SK-N-SH treated with all-trans-retinoic acid at 6 μM for 48 hours (cell line): ENCODE data around the gene RPRD1B.

Experiments used
- ATAC-seq: fragments of 200-7000 bp; cut with Tn5 transposase; 3 replicates; pipeline ENCODE4 v1.9.1; 2020; ENCODE audit warnings: mild to moderate bottlenecking, moderate library complexity
- BACH2 ChIP-seq: fragments of 250-450 bp; sonication (Bioruptor Pico); IDR thresholded peaks from 2 replicates; pipeline ENCODE4 v1.9.0; 2021; ENCODE audit warnings: mild to moderate bottlenecking, borderline replicate concordance
- CREB5 ChIP-seq: fragments of 250-450 bp; sonication (Bioruptor Pico); IDR thresholded peaks from 2 replicates; pipeline ENCODE4 v1.5.1; 2020; ENCODE audit warnings: low read depth, mild to moderate bottlenecking, moderate library complexity
- CSDC2 ChIP-seq: fragments of 250-450 bp; sonication (Bioruptor Pico); IDR thresholded peaks from 2 replicates; pipeline ENCODE4 v1.5.0; 2020; ENCODE audit warnings: mild to moderate bottlenecking, moderate library complexity
- CSRNP3 ChIP-seq: fragments of 250-450 bp; sonication (Bioruptor Pico); IDR thresholded peaks from 2 replicates; pipeline ENCODE4 v1.5.1; 2021; ENCODE audit warnings: mild to moderate bottlenecking, moderate library complexity
- ESRRG ChIP-seq: fragments of 250-450 bp; sonication (Bioruptor Pico); IDR thresholded peaks from 2 replicates; pipeline ENCODE4 v1.6.1; 2021; ENCODE audit warnings: mild to moderate bottlenecking
- ISL1 ChIP-seq: fragments of 250-450 bp; sonication (Bioruptor Pico); IDR thresholded peaks from 2 replicates; pipeline ENCODE4 v2.1.2; 2022; ENCODE audit warnings: mild to moderate bottlenecking, moderate library complexity
- OSR1 ChIP-seq: fragments of 250-450 bp; sonication (Bioruptor Pico); IDR thresholded peaks from 2 replicates; pipeline ENCODE4 v1.8.0; 2022; ENCODE audit warnings: moderate library complexity, mild to moderate bottlenecking, inconsistent platforms
- PATZ1 ChIP-seq: fragments of 250-450 bp; sonication (Bioruptor Pico); IDR thresholded peaks from 2 replicates; pipeline ENCODE4 v1.8.0; 2020; ENCODE audit warnings: mild to moderate bottlenecking, moderate library complexity, borderline replicate concordance
- POU6F1 ChIP-seq: fragments of 250-450 bp; sonication (Bioruptor Pico); IDR thresholded peaks from 2 replicates; pipeline ENCODE4 v1.8.0; 2021; ENCODE audit warnings: low read depth, mild to moderate bottlenecking, moderate library complexity, borderline replicate concordance
- PPARA ChIP-seq: fragments of 250-450 bp; sonication (Bioruptor Pico); IDR thresholded peaks from 2 replicates; pipeline ENCODE4 v1.5.0; 2020; ENCODE audit warnings: mild to moderate bottlenecking, borderline replicate concordance
- RARB ChIP-seq: fragments of 250-450 bp; sonication (Bioruptor Pico); IDR thresholded peaks from 2 replicates; pipeline ENCODE4 v1.8.0; 2021; ENCODE audit warnings: mild to moderate bottlenecking, moderate library complexity
- SNAI2 ChIP-seq: fragments of 250-450 bp; sonication (Bioruptor Pico); IDR thresholded peaks from 2 replicates; pipeline ENCODE4 v1.5.0; 2020; ENCODE audit warnings: mild to moderate bottlenecking, moderate library complexity
- TOX ChIP-seq: fragments of 250-450 bp; sonication (Bioruptor Pico); IDR thresholded peaks from 2 replicates; pipeline ENCODE4 v1.8.0; 2021; ENCODE audit warnings: mild to moderate bottlenecking, moderate library complexity, borderline replicate concordance
- TSHZ2 ChIP-seq: fragments of 250-450 bp; sonication (Bioruptor Pico); IDR thresholded peaks from 2 replicates; pipeline ENCODE4 v1.5.0; 2020; ENCODE audit warnings: mild to moderate bottlenecking, moderate library complexity
- ZC3H10 ChIP-seq: fragments of 250-450 bp; sonication (Bioruptor Pico); IDR thresholded peaks from 2 replicates; pipeline ENCODE4 v1.5.1; 2021; ENCODE audit warnings: mild to moderate bottlenecking, moderate library complexity
- ZFP3 ChIP-seq: fragments of 250-450 bp; sonication (Bioruptor Pico); IDR thresholded peaks from 2 replicates; pipeline ENCODE4 v1.5.0; 2020; ENCODE audit warnings: mild to moderate bottlenecking, moderate library complexity
- ZNF70 ChIP-seq: fragments of 450-650 bp; formaldehyde crosslinking; IDR thresholded peaks from 2 replicates; pipeline ENCODE4 v1.5.0; 2020; ENCODE audit warnings: mild to moderate bottlenecking, moderate library complexity
- ZNF8 ChIP-seq: fragments of 450-650 bp; formaldehyde crosslinking; IDR thresholded peaks from 2 replicates; pipeline ENCODE4 v1.5.0; 2020; ENCODE audit warnings: mild to moderate bottlenecking, moderate library complexity

Gene RPRD1B

GRCh38 chr20:38001173-38001875 is 32.2 kb upstream of the RPRD1B start:
- TF ChIP-seq ZC3H10 (CRISPR knock-in tag) (no peak), ZNF8 (CRISPR knock-in tag) (no peak), SNAI2 (CRISPR knock-in tag) (no peak), PPARA (CRISPR knock-in tag) (no peak), TOX (CRISPR knock-in tag) (no peak), ESRRG (CRISPR knock-in tag) (no peak), POU6F1 (CRISPR knock-in tag) (no peak), ZFP3 (CRISPR knock-in tag) (no peak), ISL1 (no peak), RARB (no peak), BACH2 (CRISPR knock-in tag) (no peak), TSHZ2 (CRISPR knock-in tag) (no peak), CREB5 (CRISPR knock-in tag) (no peak), CSDC2 (CRISPR knock-in tag) (no peak)
- peak; percentile 88 for ATAC-seq

- ATAC-seq = 0 out of 3 replicates have a peak, but pooled peaks have one; percentile 13
- TF ChIP-seq CREB5 (CRISPR knock-in tag) (no peak), TOX (CRISPR knock-in tag) (no peak), PATZ1 (CRISPR knock-in tag) (no peak), RARB (no peak), CSDC2 (CRISPR knock-in tag) (no peak), PPARA (CRISPR knock-in tag) (no peak), ZNF70 (CRISPR knock-in tag) (no peak), ESRRG (CRISPR knock-in tag) (no peak), TSHZ2 (CRISPR knock-in tag) (no peak), CSRNP3 (CRISPR knock-in tag) (no peak), OSR1 (no peak), SNAI2 (CRISPR knock-in tag) (no peak), ZFP3 (CRISPR knock-in tag) (no peak), ISL1 (no peak), ZC3H10 (CRISPR knock-in tag) (no peak)
These were observed 31.6 kb upstream of the RPRD1B start for GRCh38 chr20:38001981-38002380.
